HepG2 (cell line): Measurements from ENCODE around the gene ZNF845. TPM values are rescaled to one million over a fixed set of nuclear protein-coding genes. Genes with fewer than 3 reads are reported as not detected.

ENCODE experiments used
- BCL6 ChIP-seq: IDR thresholded peaks from 2 replicates; pipeline ENCODE4 v1.6.1; 2016; ENCODE audit warnings: missing genetic modification reagents, missing compliant biosample characterization
- EEA1 ChIP-seq: sonication (generic); formaldehyde crosslinking; IDR thresholded peaks from 2 replicates; pipeline ENCODE4 v1.5.1; 2020; ENCODE audit warnings: mild to moderate bottlenecking, missing genetic modification reagents, borderline replicate concordance
- FOXK2 ChIP-seq: fragments of 450-650 bp; IDR thresholded peaks from 2 replicates; pipeline ENCODE4 v1.6.1; 2016
- JARID2 ChIP-seq: sonication (generic); formaldehyde crosslinking; IDR thresholded peaks from 2 replicates; pipeline ENCODE4 v1.8.1; 2023; ENCODE audit warnings: missing genetic modification reagents, inconsistent platforms; ENCODE audit not compliant: insufficient replicate concordance
- KLF9 ChIP-seq: IDR thresholded peaks from 2 replicates; pipeline ENCODE4 v1.6.1; 2016; ENCODE audit warnings: low read depth
- KMT2A ChIP-seq: sonication (generic); formaldehyde crosslinking; IDR thresholded peaks from 2 replicates; pipeline ENCODE4 v1.4.0; 2020; ENCODE audit warnings: missing genetic modification reagents
- MLXIP ChIP-seq: sonication (generic); formaldehyde crosslinking; IDR thresholded peaks from 2 replicates; pipeline ENCODE4 v1.9.0; 2021; ENCODE audit warnings: missing genetic modification reagents, borderline replicate concordance
- PHF20 ChIP-seq: sonication (generic); formaldehyde crosslinking; IDR thresholded peaks from 2 replicates; pipeline ENCODE4 v1.5.0; 2020; ENCODE audit warnings: mild to moderate bottlenecking, missing genetic modification reagents
- PHF8 ChIP-seq: sonication (generic); formaldehyde crosslinking; IDR thresholded peaks from 2 replicates; pipeline ENCODE4 v1.5.0; 2020; ENCODE audit warnings: missing genetic modification reagents
- PLSCR1 ChIP-seq: sonication (generic); formaldehyde crosslinking; IDR thresholded peaks from 2 replicates; pipeline ENCODE4 v1.5.0; 2020; ENCODE audit warnings: missing genetic modification reagents, mild to moderate bottlenecking, borderline replicate concordance
- RBM39 ChIP-seq: fragments of 200-400 bp; formaldehyde crosslinking; IDR thresholded peaks from one replicate; pipeline ENCODE4 v1.6.1; 2018; ENCODE audit warnings: antibody characterized with exemption, mild to moderate bottlenecking, low read depth, low read length; ENCODE audit not compliant: poor library complexity, severe bottlenecking
- RORA ChIP-seq: sonication (generic); formaldehyde crosslinking; IDR thresholded peaks from 2 replicates; pipeline ENCODE4 v1.5.0; 2020; ENCODE audit warnings: mild to moderate bottlenecking, missing genetic modification reagents, moderate library complexity
- RXRB ChIP-seq: IDR thresholded peaks from 2 replicates; pipeline ENCODE4 v1.6.1; 2016; ENCODE audit warnings: borderline replicate concordance, missing genetic modification reagents, missing compliant biosample characterization
- ZBTB42 ChIP-seq: sonication (generic); formaldehyde crosslinking; IDR thresholded peaks from 2 replicates; pipeline ENCODE4 v1.5.0; 2020; ENCODE audit warnings: mild to moderate bottlenecking, missing genetic modification reagents
- ZC3H4 ChIP-seq: sonication (generic); formaldehyde crosslinking; IDR thresholded peaks from 2 replicates; pipeline ENCODE4 v1.4.0; 2020; ENCODE audit warnings: missing genetic modification reagents, borderline replicate concordance
- ZKSCAN8 ChIP-seq: IDR thresholded peaks from 2 replicates; pipeline ENCODE4 v1.6.1; 2016; ENCODE audit warnings: borderline replicate concordance, missing genetic modification reagents, missing compliant biosample characterization
- ZMYM2 ChIP-seq: sonication (generic); formaldehyde crosslinking; IDR thresholded peaks from 2 replicates; pipeline ENCODE4 v1.8.0; 2022; ENCODE audit warnings: mild to moderate bottlenecking, missing genetic modification reagents
- ZNF550 ChIP-seq: sonication (generic); formaldehyde crosslinking; IDR thresholded peaks from 2 replicates; pipeline ENCODE4 v1.4.0; 2020; ENCODE audit warnings: mild to moderate bottlenecking, missing genetic modification reagents, borderline replicate concordance
- ZNF562 ChIP-seq: sonication (generic); formaldehyde crosslinking; IDR thresholded peaks from 2 replicates; pipeline ENCODE4 v1.8.0; 2022; ENCODE audit warnings: missing genetic modification reagents, borderline replicate concordance
- ZNF737 ChIP-seq: sonication (generic); formaldehyde crosslinking; IDR thresholded peaks from 2 replicates; pipeline ENCODE4 v1.5.0; 2020; ENCODE audit warnings: missing genetic modification reagents, mild to moderate bottlenecking, borderline replicate concordance
- ZNF761 ChIP-seq: sonication (generic); formaldehyde crosslinking; conservative IDR thresholded peaks from 2 replicates; pipeline ENCODE4 v1.4.0; 2020; ENCODE audit warnings: mild to moderate bottlenecking, missing genetic modification reagents
- polyA plus RNA-seq, 8 experiments: library from polyadenylated mRNA; depleted of rRNA in 3 of 8; stranded (reverse) in 7 of 8; unstranded in 1 of 8; fragments of >200 nt; fragmentation: Illumina TruSeq in 4 of 8; extraction: Trizol in 4 of 8; gene quantifications; 2 replicates each; pipeline versions ENCODE4 v1.2.1 to v1.2.3, GENCODE V29; 2011 to 2016; ENCODE audit warnings: low read depth in 4 of 8, missing spikeins in 1 of 8, mixed read lengths in 1 of 8; ENCODE audit not compliant: insufficient read depth in 1 of 8
- total RNA-seq, 5 experiments: library from RNA; depleted of rRNA; stranded (reverse); fragments of >200 nt; fragmentation: Illumina TruSeq; extraction: Trizol; gene quantifications; 2 replicates each; pipeline ENCODE4 v1.2.3, GENCODE V29; 2016; ENCODE audit warnings: low read depth in 1 of 5
- TF ChIP-seq, protein P1 (sequence below): sonication (generic); formaldehyde crosslinking; IDR thresholded peaks from 2 replicates; pipeline ENCODE4 v1.5.0; 2020; ENCODE audit warnings: mild to moderate bottlenecking, low read depth, missing genetic modification reagents, borderline replicate concordance
- TF ChIP-seq, protein P2 (sequence below): sonication (generic); formaldehyde crosslinking; IDR thresholded peaks from 2 replicates; pipeline ENCODE4 v1.8.0; 2022; ENCODE audit warnings: missing genetic modification reagents, mild to moderate bottlenecking, borderline replicate concordance
- TF ChIP-seq, protein P3 (sequence below): sonication (generic); formaldehyde crosslinking; IDR thresholded peaks from 2 replicates; pipeline ENCODE4 v1.5.0; 2020; ENCODE audit warnings: missing genetic modification reagents, mild to moderate bottlenecking, borderline replicate concordance

Gene ZNF845
- total and polyA plus RNA-seq, 2 of the 13 experiments (the other 11 are each of a cell fraction or from before 2014, with no cell fraction given), result 1.7 to 9.6 TPM

- TF ChIP-seq ZBTB42 (no peak), FOXK2 (no peak), EEA1 (no peak), ZC3H4 (CRISPR knock-in tag) (no peak), ZNF562 (CRISPR knock-in tag) (no peak), PLSCR1 (no peak), ZKSCAN8 (CRISPR knock-in tag) (no peak), RXRB (CRISPR knock-in tag) (0 out of 2 replicates have a peak, but pooled peaks have one; percentile 4), PHF20 (CRISPR knock-in tag) (no peak), PHF8 (CRISPR knock-in tag) (no peak), JARID2 (CRISPR knock-in tag) (no peak), BCL6 (CRISPR knock-in tag) (no peak), RORA (CRISPR knock-in tag) (no peak), KLF9 (CRISPR knock-in tag) (no peak), ZNF737 (CRISPR knock-in tag) (no peak), ZNF550 (CRISPR knock-in tag) (no peak), MLXIP (CRISPR knock-in tag) (no peak), ZNF761 (CRISPR knock-in tag) (no peak), KMT2A (CRISPR knock-in tag) (no peak), RBM39 (no peak), ZMYM2 (CRISPR knock-in tag) (no peak)
- TF ChIP-seq, protein P1, sequence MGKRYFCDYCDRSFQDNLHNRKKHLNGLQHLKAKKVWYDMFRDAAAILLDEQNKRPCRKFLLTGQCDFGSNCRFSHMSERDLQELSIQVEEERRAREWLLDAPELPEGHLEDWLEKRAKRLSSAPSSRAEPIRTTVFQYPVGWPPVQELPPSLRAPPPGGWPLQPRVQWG (CRISPR knock-in tag), result no peak
- TF ChIP-seq, protein P2, sequence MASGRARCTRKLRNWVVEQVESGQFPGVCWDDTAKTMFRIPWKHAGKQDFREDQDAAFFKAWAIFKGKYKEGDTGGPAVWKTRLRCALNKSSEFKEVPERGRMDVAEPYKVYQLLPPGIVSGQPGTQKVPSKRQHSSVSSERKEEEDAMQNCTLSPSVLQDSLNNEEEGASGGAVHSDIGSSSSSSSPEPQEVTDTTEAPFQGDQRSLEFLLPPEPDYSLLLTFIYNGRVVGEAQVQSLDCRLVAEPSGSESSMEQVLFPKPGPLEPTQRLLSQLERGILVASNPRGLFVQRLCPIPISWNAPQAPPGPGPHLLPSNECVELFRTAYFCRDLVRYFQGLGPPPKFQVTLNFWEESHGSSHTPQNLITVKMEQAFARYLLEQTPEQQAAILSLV (CRISPR knock-in tag), result no peak
- TF ChIP-seq, protein P3, sequence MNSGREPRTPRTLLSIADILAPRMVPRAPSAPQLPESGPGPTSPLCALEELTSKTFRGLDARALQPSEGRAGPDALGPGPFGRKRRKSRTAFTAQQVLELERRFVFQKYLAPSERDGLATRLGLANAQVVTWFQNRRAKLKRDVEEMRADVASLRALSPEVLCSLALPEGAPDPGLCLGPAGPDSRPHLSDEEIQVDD (CRISPR knock-in tag), result no peak
These were observed 61.0 kb downstream of the ZNF845 start (continued) for GRCh38 chr19:53394522-53394973.
